OCI-LY7 (cell line): ENCODE measurements around the gene HOXB3.
A peak's percentile ranks its signal among the peaks of the same experiment; 100 is the strongest.

Experiments used
- CTCF ChIP-seq: fragments of 200-600 bp; sonication (generic); conservative IDR thresholded peaks from 2 replicates; pipeline ENCODE4 v1.5.1; 2014; ENCODE audit warnings: mild to moderate bottlenecking, antibody characterized with exemption, low read length, moderate library complexity, mixed read lengths
- EZH2phosphoT487 ChIP-seq: fragments of 200-600 bp; sonication (generic); IDR thresholded peaks from 2 replicates; pipeline ENCODE4 v1.6.1; 2018; ENCODE audit warnings: low read depth, borderline replicate concordance, mild to moderate bottlenecking, mixed run types, antibody characterized with exemption, low read length, moderate library complexity, mixed read lengths

GRCh38 chr17:48615047-48615962 lies 25.3 kb upstream of the HOXB3 start, which contains the start of gene HOXB8:
- TF ChIP-seq CTCF (no peak), EZH2phosphoT487 (0 out of 2 replicates have a peak, but pooled peaks have one; percentile 64)
